CD4-positive, alpha-beta T cell treated with Interleukin-10 for 1 hour (primary cell): ENCODE results near the gene PPM1E.
"Not testable (repeated sequence)": the region's sequence is repeated elsewhere in the genome, so short reads cannot be mapped to it uniquely, and the experiment has no call there.

Source experiments
- DNase-seq: peaks from one replicate; pipeline ENCODE4 v3.0.0-alpha.2; 2020

Gene PPM1E

GRCh38 chr17:58850106-58850505 is 94.5 kb downstream of the PPM1E start:
- not testable (repeated sequence) for DNase-seq

GRCh38 chr17:58865301-58865700 is 109.6 kb downstream of the PPM1E start:
- DNase-seq, result no peak

GRCh38 chr17:58870747-58871146 is 115.1 kb downstream of the PPM1E start:
- DNase-seq, result no peak

- no peak for DNase-seq
These were observed 118.3 kb downstream of the PPM1E start for GRCh38 chr17:58873926-58874325.

GRCh38 chr17:58875261-58875660 is 119.6 kb downstream of the PPM1E start:
- no peak for DNase-seq

GRCh38 chr17:58884161-58884560 is 128.5 kb downstream of the PPM1E start:
- DNase-seq, result no peak

GRCh38 chr17:58886514-58886913 is 130.9 kb downstream of the PPM1E start:
- DNase-seq, result no peak

- DNase-seq, result no peak
These were observed 134.3 kb downstream of the PPM1E start for GRCh38 chr17:58889928-58890327.

- DNase-seq, result no peak
These were observed 143.5 kb downstream of the PPM1E start for GRCh38 chr17:58899191-58899590.

- no peak for DNase-seq
These were observed 146.7 kb downstream of the PPM1E start for GRCh38 chr17:58902322-58902721.

- DNase-seq, result no peak
These were observed 156.2 kb downstream of the PPM1E start for GRCh38 chr17:58911741-58912343.

GRCh38 chr17:58913552-58913951 is 157.9 kb downstream of the PPM1E start:
- no peak for DNase-seq

GRCh38 chr17:58913971-58914769 is 158.5 kb downstream of the PPM1E start:
- DNase-seq, result no peak

- DNase-seq, result no peak
These were observed 161.6 kb downstream of the PPM1E start for GRCh38 chr17:58917228-58917627.

- no peak for DNase-seq
These were observed 162.4 kb downstream of the PPM1E start for GRCh38 chr17:58918072-58918471.

GRCh38 chr17:58918884-58919283 is 163.2 kb downstream of the PPM1E start:
- DNase-seq, result no peak

GRCh38 chr17:58920773-58921172 is 165.1 kb downstream of the PPM1E start:
- no peak for DNase-seq

- DNase-seq, result no peak
These were observed 177.3 kb downstream of the PPM1E start for GRCh38 chr17:58932956-58933355.

- DNase-seq, result no peak
These were observed 180.6 kb downstream of the PPM1E start for GRCh38 chr17:58936295-58936694.

GRCh38 chr17:58944166-58944565 is 188.5 kb downstream of the PPM1E start:
- DNase-seq, result no peak

GRCh38 chr17:58947411-58947810 is 191.8 kb downstream of the PPM1E start:
- no peak for DNase-seq

- no peak for DNase-seq
These were observed 192.2 kb downstream of the PPM1E start for GRCh38 chr17:58947824-58948223.

GRCh38 chr17:58954358-58954757 is 198.7 kb downstream of the PPM1E start:
- DNase-seq, result not testable (repeated sequence)

- no peak for DNase-seq
These were observed 201.5 kb downstream of the PPM1E start for GRCh38 chr17:58956997-58957724.
